ENCODE measurements around the gene DEAF1. TPM values are rescaled to one million over a fixed set of nuclear protein-coding genes. Genes with fewer than 3 reads are reported as not detected.
"Not testable (repeated sequence)": the region's sequence is repeated elsewhere in the genome, so short reads cannot be mapped to it uniquely, and the experiment has no call there.

Gene DEAF1
- total and polyA plus RNA-seq, 2 experiments from 2014 or later, result 35.0 to 38.5 TPM

GRCh38 chr11:691710-692590, 3.1 kb downstream of the DEAF1 start:
- Histone ChIP-seq H3K27ac (no peak overlapping the region), H3K79me2 (ENCODE audit: insufficient read depth) (peaks cover 47% of the 10 kb centered on the region), H3K4me2 (ENCODE audit: unreplicated experiment) (no peak overlapping the region), H3F3A (ENCODE audit: insufficient read depth) (peaks cover 8% of the 10 kb centered on the region), H2AFZ (no peak overlapping the region), H3K9me2 (ENCODE audit: insufficient read depth) (no peaks in the 10 kb centered on the region), H3K36me3 (ENCODE audit: low read depth) (peaks cover 7% of the 10 kb centered on the region; the same call in 1 of the 2 replicates), H3K9me3 (ENCODE audit: low read depth) (no peaks in the 10 kb centered on the region), H4K20me1 (ENCODE audit: insufficient read depth) (no peaks in the 10 kb centered on the region), H3K4me1 (ENCODE audit: insufficient read depth) (peaks cover 16% of the 10 kb centered on the region), H3K9ac (no peak overlapping the region), H3K4me3 (no peak overlapping the region), H3K27me3 (replicated peaks; ENCODE audit: insufficient read depth) (no peaks in the 10 kb centered on the region)
- TF ChIP-seq EZH2 (IDR thresholded peaks at IDR 0.05; ENCODE audit: insufficient read depth, poor library complexity, severe bottlenecking), result no peak
- no peak for DNase-seq
- in situ Hi-C loops (cut with MboI), result no loop called here
- WGBS, 2 experiments (ENCODE audit: low coverage in 1 of 2, low lambda C conversion rate in 2 of 2, missing lambda C conversion rate in 2 of 2), result 76 to 87% methylated on average over 10 to 18 of the region's 18 CpGs

- 86% methylated on average over 25 to 27 of the region's 27 CpGs for WGBS, 2 experiments (ENCODE audit: low coverage in 1 of 2, low lambda C conversion rate in 2 of 2, missing lambda C conversion rate in 2 of 2)
- H2AFZ ChIP-seq, result no peak overlapping the region
- H3K9ac ChIP-seq, result no peak overlapping the region
- peaks cover 11% of the 10 kb centered on the region for H3K4me1 ChIP-seq (ENCODE audit: insufficient read depth)
- no peak overlapping the region for H3K4me3 ChIP-seq
- in situ Hi-C loops (cut with MboI), result no loop called here
- no peaks in the 10 kb centered on the region for H3K9me3 ChIP-seq (ENCODE audit: low read depth)
- TF ChIP-seq EZH2phosphoT487 (IDR thresholded peaks at IDR 0.05; ENCODE audit: insufficient read depth, low read depth) (no peak), EZH2 (IDR thresholded peaks at IDR 0.05; ENCODE audit: insufficient read depth, poor library complexity, severe bottlenecking) (no peak)
- no peaks in the 10 kb centered on the region for H3K9me2 ChIP-seq (ENCODE audit: insufficient read depth)
- no peak overlapping the region for H3K4me2 ChIP-seq (ENCODE audit: unreplicated experiment)
- no peaks in the 10 kb centered on the region for H3F3A ChIP-seq (ENCODE audit: insufficient read depth)
- peaks cover 47% of the 10 kb centered on the region for H3K79me2 ChIP-seq (ENCODE audit: insufficient read depth)
- no peak for DNase-seq
- H4K20me1 ChIP-seq (ENCODE audit: insufficient read depth), result no peaks in the 10 kb centered on the region
- peaks cover 13% of the 10 kb centered on the region; the same call in 1 of the 2 replicates for H3K36me3 ChIP-seq (ENCODE audit: low read depth)
- no peak overlapping the region for H3K27ac ChIP-seq
- H3K27me3 ChIP-seq (replicated peaks; ENCODE audit: insufficient read depth), result no peaks in the 10 kb centered on the region
These were observed 4.0 kb downstream of the DEAF1 start for GRCh38 chr11:690738-691633.

GRCh38 chr11:690244-690643, 4.8 kb downstream of the DEAF1 start:
- H3K9me2 ChIP-seq (ENCODE audit: insufficient read depth); H3K4me3 ChIP-seq; H2AFZ ChIP-seq; in situ Hi-C loops (cut with MboI); H4K20me1 ChIP-seq (ENCODE audit: insufficient read depth); DNase-seq; H3K9ac ChIP-seq; H3F3A ChIP-seq (ENCODE audit: insufficient read depth); H3K9me3 ChIP-seq (ENCODE audit: low read depth); H3K27ac ChIP-seq; H3K4me2 ChIP-seq (ENCODE audit: unreplicated experiment); H3K27me3 ChIP-seq (replicated peaks; ENCODE audit: insufficient read depth): not testable (repeated sequence)
- peaks cover 13% of the 10 kb centered on the region; the same call in 1 of the 2 replicates for H3K36me3 ChIP-seq (ENCODE audit: low read depth)
- WGBS, 2 experiments (ENCODE audit: low coverage in 1 of 2, low lambda C conversion rate in 2 of 2, missing lambda C conversion rate in 2 of 2), result 91 to 100% methylated on average over 3 of the region's 3 CpGs
- H3K79me2 ChIP-seq (ENCODE audit: insufficient read depth), result peaks cover 47% of the 10 kb centered on the region
- peaks cover 11% of the 10 kb centered on the region for H3K4me1 ChIP-seq (ENCODE audit: insufficient read depth)

GRCh38 chr11:689625-690024, 5.4 kb downstream of the DEAF1 start:
- H3K4me2 ChIP-seq (ENCODE audit: unreplicated experiment), result no peak overlapping the region
- H3K36me3 ChIP-seq (ENCODE audit: low read depth), result peaks cover 14% of the 10 kb centered on the region; the same call in 1 of the 2 replicates
- in situ Hi-C loops (cut with MboI), result no loop called here

More at GRCh38 chr11:689625-690024, 5.4 kb downstream of the DEAF1 start:
- no peak for DNase-seq
- Histone ChIP-seq H3F3A (ENCODE audit: insufficient read depth) (no peaks in the 10 kb centered on the region), H3K4me3 (no peak overlapping the region), H3K9me2 (ENCODE audit: insufficient read depth) (no peaks in the 10 kb centered on the region), H3K9me3 (ENCODE audit: low read depth) (no peaks in the 10 kb centered on the region), H3K4me1 (ENCODE audit: insufficient read depth) (peaks cover 11% of the 10 kb centered on the region), H4K20me1 (ENCODE audit: insufficient read depth) (no peaks in the 10 kb centered on the region), H3K27ac (no peak overlapping the region), H3K79me2 (ENCODE audit: insufficient read depth) (peaks cover 47% of the 10 kb centered on the region), H2AFZ (no peak overlapping the region), H3K27me3 (replicated peaks; ENCODE audit: insufficient read depth) (no peaks in the 10 kb centered on the region), H3K9ac (no peak overlapping the region)
- TF ChIP-seq EZH2phosphoT487 (IDR thresholded peaks at IDR 0.05; ENCODE audit: insufficient read depth, low read depth) (no peak), EZH2 (IDR thresholded peaks at IDR 0.05; ENCODE audit: insufficient read depth, poor library complexity, severe bottlenecking) (no peak)
- WGBS, 2 experiments (ENCODE audit: low coverage in 1 of 2, low lambda C conversion rate in 2 of 2, missing lambda C conversion rate in 2 of 2), result 76 to 79% methylated on average over 7 of the region's 7 CpGs

All from GM23248 (cell line).